Measurements from ENCODE around the gene ARHGEF12. TPM values are rescaled to one million over a fixed set of nuclear protein-coding genes. Genes with fewer than 3 reads are reported as not detected.

Gene ARHGEF12, protein sequence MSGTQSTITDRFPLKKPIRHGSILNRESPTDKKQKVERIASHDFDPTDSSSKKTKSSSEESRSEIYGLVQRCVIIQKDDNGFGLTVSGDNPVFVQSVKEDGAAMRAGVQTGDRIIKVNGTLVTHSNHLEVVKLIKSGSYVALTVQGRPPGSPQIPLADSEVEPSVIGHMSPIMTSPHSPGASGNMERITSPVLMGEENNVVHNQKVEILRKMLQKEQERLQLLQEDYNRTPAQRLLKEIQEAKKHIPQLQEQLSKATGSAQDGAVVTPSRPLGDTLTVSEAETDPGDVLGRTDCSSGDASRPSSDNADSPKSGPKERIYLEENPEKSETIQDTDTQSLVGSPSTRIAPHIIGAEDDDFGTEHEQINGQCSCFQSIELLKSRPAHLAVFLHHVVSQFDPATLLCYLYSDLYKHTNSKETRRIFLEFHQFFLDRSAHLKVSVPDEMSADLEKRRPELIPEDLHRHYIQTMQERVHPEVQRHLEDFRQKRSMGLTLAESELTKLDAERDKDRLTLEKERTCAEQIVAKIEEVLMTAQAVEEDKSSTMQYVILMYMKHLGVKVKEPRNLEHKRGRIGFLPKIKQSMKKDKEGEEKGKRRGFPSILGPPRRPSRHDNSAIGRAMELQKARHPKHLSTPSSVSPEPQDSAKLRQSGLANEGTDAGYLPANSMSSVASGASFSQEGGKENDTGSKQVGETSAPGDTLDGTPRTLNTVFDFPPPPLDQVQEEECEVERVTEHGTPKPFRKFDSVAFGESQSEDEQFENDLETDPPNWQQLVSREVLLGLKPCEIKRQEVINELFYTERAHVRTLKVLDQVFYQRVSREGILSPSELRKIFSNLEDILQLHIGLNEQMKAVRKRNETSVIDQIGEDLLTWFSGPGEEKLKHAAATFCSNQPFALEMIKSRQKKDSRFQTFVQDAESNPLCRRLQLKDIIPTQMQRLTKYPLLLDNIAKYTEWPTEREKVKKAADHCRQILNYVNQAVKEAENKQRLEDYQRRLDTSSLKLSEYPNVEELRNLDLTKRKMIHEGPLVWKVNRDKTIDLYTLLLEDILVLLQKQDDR (N-terminal part only)
- 34.2 TPM for polyA plus RNA-seq (ENCODE audit: insufficient read length)

- peak; percentile 85 for DNase-seq (ENCODE audit: low read depth)
Measured at GRCh38 chr11:120335908-120336640, at the start of gene ARHGEF12. ARHGEF12 (plus strand) TSS chr11:120336413; CDS start chr11:120337244, 831 bp downstream.

DNA sequence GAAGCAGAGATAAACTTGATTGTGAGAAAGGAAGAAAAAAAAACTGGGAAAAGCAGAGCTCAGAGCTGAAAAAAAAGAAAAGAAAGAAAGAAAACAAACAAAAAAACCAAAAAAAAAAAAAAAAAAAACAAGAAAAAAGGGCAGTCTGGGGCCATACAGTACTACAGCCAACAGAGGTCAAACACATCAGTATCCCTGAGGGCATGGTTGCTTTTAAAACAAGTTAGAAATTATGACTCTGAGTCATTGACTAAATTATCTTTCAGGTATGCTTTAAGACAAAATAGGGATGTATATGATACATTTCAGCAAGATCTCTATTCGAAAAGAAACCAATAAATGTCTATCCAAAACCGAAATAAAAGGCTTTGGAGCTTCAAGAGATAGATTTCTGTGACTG, 48.2 kb upstream of the ARHGEF12 start:
- no peak for DNase-seq (ENCODE audit: low read depth)

- DNase-seq (ENCODE audit: low read depth): no peak
Measured at GRCh38 chr11:120289426-120289825, 46.8 kb upstream of the ARHGEF12 start.

- DNase-seq (ENCODE audit: low read depth): no peak
Measured at GRCh38 chr11:120290956-120291355, 45.3 kb upstream of the ARHGEF12 start.

DNA sequence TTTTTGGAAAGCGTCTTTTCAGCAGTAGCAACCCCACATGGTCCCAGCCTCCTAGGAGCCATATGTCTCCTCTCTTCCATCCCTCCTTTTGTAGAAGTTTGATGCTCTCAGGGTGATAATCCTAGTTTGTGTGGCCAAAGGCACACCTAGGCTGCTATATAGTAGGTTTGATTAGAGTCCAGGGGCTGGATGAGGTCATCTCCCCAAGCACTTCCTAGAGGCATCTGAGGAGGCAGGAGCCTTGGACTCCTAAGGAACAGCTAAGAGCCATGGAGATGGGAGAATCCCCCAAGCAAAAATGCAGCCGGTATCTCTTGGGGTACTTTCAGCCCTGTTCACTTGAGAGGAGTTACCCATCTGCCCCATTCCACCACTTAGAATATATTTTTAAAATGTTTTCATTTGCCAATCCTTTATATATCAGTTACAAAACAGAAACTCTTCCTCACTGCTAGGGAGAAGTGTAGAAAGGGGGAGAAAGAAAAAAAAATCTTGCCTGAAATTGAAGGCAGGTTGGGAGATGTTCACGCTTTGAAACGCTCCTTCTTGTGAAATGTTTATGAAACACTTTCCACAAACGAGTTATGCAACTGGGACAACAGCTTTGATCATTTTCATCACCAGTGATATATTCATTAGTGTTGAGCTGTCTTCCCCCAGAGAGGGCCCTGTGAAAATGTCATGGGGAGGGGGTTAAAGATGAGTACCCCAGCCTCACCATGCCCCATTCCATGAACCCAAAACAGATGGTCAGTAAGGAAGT, 43.0 kb upstream of the ARHGEF12 start:
- no peak for DNase-seq (ENCODE audit: low read depth)

DNA sequence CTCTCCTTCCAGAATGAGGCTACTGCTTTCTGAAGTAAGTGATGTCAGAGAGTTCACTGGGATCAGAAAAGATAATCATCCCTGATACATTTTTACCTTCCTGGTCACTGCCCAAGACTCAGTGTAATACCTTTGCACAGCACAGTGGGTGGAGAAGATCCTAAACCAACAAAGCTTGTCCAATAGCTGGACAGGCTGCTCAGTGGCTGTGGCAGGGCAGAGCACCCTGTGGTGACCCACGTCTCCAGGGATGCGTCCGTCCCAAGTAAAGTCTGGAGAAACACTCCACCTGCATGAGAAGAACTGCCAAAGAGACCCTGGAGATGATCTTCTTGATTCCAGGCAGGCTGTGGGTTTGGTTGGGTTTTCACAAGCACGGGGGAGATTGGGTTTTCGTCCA, 42.1 kb upstream of the ARHGEF12 start:
- DNase-seq (ENCODE audit: low read depth): no peak

DNA sequence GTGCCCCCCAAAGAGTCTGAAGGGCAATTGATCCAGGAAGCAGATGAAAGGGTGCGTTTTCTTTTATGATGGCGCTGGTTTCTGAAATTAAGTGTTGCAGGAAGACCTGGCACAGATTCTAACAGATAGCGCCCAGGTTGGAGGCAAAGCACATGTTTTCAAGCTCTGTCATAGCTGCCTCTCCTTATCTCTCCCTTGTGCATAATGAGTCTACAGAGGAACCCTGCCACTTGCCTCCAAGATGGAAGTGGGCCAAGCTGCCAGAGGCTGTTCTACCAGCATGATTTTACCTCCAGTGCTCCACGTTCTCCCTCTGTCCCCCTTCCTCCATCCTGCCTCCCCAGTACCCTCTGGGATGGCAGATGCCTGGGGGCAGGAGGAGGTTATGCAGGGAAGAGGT, 41.1 kb upstream of the ARHGEF12 start:
- DNase-seq (ENCODE audit: low read depth): no peak

GRCh38 chr11:120296554-120296953, 39.7 kb upstream of the ARHGEF12 start:
- no peak for DNase-seq (ENCODE audit: low read depth)

GRCh38 chr11:120298461-120298860, 37.8 kb upstream of the ARHGEF12 start:
- DNase-seq (ENCODE audit: low read depth): no peak

GRCh38 chr11:120302001-120302805, 34.0 kb upstream of the ARHGEF12 start:
- no peak for DNase-seq (ENCODE audit: low read depth)

- DNase-seq (ENCODE audit: low read depth): no peak
Measured at GRCh38 chr11:120303004-120303637, 33.1 kb upstream of the ARHGEF12 start.

DNA sequence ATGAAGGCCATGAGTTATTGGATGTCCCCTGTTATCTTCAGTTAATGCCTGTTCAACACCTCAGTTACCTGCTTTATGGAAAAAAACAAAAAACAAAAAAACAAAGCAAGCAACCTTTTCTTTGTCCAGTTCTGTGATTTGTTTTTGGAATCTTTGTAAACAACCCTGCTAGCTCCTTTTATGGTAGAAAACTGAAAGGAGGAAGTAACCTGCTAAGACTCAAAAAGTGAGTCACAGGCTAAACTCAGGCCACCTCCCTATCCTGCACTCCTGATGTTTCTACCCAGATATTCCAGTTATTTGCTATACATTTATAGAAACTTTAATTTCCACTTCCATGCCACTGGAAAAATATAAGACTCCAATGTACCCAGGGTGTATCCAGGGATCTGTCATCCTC, 31.7 kb upstream of the ARHGEF12 start:
- no peak for DNase-seq (ENCODE audit: low read depth)

DNA sequence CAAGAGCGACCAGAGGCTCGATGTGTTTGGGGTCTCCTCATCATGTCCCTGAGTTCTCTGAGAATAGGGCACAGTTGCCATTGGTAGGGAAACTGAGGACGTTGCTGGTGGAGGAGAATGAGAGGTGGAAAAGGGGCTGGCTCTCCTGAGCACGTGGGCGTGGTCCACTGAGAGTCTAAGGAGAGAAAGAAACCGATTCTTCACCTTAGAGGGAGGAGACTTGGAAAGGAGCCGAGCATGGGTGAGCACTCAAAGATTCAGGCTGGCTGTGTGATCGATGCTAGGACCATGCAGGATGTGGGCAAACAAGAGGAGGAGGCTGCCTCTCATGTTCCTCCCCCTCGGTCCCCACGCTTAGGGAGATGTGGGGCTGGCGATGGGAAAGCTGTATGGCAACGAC, 30.9 kb upstream of the ARHGEF12 start:
- DNase-seq (ENCODE audit: low read depth): no peak

- DNase-seq (ENCODE audit: low read depth): no peak
Measured at GRCh38 chr11:120306519-120307242, 29.5 kb upstream of the ARHGEF12 start.

DNA sequence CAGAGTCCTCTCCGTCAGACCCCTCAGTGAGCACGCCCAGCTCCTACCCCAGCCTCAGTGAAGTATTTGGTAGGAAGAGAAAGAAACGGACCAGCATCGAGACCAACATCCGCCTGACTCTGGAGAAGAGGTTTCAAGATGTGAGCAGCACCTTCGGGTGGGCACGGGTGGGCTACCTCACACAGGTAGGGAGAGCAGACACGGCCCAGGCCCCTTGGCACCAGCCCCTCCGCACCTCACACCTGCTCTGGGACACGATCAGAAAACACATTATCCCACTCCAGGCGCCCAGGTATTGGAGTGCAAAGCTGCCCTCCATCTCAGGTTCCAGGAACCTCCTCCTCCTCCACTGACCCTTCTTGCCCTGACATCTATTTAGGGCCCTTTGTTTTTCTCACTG, 28.7 kb upstream of the ARHGEF12 start:
- DNase-seq (ENCODE audit: low read depth): no peak

DNA sequence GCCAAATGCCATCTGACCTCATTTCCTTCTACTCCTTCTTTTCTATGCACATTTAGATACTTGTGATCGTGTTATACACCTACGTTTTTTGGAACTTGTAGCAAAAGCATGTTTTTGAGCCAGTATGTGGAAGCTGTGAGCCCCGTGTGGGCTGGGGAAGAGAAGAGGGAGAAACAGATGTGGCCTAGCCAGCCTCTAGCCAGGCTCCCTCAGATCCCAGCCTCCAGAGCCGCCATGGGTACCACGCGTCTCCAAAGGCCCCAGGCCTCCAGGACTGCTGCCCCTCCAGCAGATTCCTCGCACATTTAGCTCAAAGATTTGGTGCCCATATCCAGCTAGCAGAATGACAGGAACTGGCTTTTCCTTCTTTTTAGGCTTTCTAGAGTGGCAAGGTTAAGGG, 28.1 kb upstream of the ARHGEF12 start:
- no peak for DNase-seq (ENCODE audit: low read depth)

DNA sequence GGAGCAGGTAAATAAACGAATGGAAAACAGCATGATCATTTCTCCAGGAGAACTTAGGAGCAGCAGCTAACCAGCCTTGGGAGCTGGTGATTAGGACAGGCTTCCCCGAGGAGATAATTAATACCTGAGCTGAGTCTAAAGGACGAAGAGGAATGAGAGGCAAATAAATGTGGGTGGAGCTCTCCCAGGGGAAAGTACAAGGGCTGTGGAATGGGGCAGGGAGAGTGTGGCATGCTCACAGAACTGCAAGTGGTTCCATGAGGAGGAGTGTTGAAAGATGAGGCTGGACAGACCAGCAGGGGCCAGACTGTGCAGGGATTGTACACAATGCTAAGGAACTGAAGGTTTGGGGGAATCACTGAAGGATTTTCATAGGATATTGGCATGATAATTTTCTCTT, 25.3 kb upstream of the ARHGEF12 start:
- no peak for DNase-seq (ENCODE audit: low read depth)

GRCh38 chr11:120314861-120315260, 21.4 kb upstream of the ARHGEF12 start:
- no peak for DNase-seq (ENCODE audit: low read depth)
